ENCODE results near the gene IGFBP3.

Gene IGFBP3

DNA sequence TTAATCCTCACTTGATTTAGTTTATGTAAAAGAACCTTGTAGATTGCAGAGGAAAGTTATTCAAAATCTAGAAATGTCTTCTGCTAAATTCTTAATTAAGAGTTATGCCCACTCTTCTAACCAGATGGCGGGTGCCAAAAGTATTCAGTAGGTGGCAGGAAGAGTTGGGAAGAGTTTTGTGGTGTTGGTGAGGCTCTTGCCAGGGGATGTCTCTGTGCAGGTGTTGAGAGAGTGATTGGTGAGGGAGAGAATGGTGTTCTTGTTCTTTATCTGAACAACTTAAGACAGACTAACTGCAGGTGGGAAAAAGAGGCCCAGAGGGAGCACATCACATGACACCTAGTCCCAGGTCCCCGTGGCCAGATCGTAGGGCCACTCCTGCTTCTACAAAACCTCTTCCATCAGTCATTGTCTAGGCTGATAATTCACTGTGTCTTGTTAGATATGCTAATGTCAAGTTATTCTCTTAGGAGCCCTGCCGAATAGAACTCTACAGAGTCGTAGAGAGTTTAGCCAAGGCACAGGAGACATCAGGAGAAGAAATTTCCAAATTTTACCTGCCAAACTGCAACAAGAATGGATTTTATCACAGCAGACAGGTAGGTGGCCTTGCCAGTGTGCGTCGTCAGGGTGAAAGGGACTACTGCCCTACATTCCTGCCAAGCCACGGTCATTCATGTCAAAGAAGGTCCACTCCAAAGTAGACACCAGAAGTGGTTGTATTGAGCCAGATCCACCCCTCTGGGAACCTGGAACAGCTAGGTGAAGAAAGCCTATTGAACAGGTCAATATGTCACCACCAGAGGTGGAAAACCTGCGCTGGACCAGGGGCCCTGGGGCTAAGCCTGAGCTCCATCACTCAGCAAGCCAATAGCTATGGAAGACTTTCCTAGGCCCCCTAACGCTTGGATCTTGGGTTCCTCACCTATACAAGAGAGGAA is 29.3 kb downstream of the IGFBP3 start:
- no peak for DNase-seq

DNA sequence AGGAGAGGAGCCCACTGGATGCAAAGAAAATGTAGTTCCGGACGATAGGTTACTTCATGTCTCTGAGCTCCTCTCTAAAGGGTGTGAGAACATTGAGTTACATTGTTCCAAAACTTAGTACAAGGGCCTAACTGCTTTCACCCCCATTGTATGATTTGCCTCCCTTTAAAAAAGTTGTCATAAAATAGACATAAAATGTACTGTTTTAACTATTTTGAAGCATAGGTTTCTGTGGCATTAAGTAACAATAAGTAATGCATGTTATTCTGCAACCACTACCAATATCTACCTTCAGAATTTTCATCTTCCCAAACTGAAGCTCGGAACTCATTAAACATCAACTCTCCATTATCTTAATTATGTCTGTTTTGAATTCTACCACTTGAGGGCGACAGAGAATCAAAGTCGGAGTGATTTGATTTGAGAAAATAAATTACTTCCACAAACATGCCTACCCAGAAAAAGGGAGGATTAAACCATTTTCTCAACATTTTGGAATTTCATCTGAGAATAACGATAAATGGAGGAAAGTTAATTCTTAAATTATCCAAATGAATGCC is 30.1 kb downstream of the IGFBP3 start:
- peak in 1 of 2 donors; percentile 45 for DNase-seq

DNA sequence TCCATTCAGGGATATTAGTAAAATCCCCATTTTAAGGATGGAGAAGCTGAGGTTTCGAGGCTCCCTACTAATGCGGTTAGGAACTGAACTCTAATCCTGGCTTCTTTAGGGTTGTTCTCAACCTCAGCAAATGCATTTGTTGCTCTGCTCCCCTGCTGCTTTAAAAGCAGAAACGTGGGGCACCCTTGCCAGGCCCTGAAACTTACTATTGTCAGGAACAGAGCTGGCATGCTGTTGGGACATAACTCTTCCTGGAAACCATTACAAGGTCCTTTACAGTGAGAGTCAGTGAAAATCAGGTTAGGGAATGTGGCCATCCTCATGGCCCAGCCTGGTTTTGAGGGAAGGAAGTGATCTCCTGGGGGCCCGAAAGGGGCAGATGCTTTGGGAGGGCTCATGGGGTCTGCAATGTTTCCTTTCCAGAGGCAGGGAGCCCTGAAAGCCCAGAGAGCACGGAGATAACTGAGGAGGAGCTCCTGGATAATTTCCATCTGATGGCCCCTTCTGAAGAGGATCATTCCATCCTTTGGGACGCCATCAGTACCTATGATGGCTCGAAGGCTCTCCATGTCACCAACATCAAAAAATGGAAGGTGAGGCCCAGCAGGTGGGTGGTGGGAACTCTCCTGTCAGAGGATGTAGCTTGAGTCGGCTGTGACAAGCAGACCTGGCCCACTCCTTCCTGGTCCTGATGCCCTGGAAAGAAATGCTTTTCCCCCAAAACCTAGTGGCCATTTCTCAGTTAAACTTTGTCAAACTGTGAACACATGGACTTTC is 30.8 kb downstream of the IGFBP3 start:
- no peak for DNase-seq

DNA sequence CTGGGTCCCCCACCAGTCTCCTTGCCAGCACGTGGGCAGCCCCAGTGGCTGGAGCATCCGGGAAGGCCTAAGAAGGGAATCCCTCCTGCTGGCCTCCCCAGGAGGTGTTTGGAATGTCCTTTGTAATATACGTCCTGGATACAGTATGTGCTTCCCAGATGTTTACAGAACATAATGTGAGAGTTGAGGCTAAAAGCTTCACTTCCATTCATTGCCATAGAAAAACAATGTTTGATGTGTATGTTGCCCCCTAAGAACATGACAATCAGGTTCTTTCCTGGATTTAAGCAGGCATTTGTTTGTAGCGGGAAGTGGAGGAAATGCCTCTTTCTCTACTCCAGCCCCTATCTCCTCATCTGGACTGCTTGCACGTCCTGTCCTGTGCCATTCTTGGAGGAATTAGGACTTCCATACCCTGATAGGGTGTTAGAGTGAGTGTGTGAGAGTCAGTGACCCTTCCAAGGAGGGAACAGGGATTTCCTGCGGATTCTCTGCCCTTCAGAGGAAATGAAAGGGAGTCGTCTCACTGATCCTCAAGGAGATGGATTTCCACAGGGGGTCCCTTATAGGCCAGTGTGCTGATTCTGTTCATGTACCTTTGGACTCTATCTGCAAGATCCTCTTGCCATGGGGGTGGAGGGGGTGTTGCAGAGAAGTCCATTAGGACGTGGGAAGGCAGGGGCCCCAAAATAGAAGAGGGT is 31.6 kb downstream of the IGFBP3 start:
- no peak for DNase-seq

DNA sequence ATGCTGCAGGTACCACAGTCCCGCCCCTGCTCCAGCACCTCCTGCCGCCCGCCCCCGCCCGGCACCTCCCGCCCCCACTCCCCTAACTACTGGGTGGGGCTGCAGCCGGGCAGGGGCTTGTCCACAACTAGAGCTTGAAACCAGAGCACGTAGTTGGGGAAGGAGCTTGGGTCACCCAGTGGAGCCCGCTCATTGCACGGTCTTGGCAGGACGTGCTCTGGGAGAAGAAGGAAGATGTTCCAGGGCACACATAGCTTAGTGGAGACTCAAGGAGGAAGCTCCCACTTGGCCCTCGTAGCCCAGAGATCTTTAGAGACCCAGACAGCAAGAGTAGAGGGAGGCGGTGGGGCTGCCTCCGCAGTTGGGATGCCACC is 32.1 kb downstream of the IGFBP3 start:
- DNase-seq: no peak

DNA sequence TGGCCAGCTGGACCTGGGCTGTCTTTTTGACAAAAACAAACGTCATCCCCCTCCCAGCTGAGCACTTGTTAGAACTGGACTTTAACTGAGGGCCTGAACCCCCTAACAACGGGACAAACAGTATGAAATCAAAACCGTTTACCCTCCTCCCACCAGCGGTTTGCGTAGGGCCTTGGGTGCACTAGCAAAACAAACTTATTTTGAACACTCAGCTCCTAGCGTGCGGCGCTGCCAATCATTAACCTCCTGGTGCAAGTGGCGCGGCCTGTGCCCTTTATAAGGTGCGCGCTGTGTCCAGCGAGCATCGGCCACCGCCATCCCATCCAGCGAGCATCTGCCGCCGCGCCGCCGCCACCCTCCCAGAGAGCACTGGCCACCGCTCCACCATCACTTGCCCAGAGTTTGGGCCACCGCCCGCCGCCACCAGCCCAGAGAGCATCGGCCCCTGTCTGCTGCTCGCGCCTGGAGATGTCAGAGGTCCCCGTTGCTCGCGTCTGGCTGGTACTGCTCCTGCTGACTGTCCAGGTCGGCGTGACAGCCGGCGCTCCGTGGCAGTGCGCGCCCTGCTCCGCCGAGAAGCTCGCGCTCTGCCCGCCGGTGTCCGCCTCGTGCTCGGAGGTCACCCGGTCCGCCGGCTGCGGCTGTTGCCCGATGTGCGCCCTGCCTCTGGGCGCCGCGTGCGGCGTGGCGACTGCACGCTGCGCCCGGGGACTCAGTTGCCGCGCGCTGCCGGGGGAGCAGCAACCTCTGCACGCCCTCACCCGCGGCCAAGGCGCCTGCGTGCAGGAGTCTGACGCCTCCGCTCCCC is 32.7 kb downstream of the IGFBP3 start, which contains the start of gene IGFBP1:
TSS of gene IGFBP1 (plus strand) at position 304 of the 808 bp plus-strand sequence. CDS start at position 469, 165 bp downstream.
- DNase-seq: no peak

DNA sequence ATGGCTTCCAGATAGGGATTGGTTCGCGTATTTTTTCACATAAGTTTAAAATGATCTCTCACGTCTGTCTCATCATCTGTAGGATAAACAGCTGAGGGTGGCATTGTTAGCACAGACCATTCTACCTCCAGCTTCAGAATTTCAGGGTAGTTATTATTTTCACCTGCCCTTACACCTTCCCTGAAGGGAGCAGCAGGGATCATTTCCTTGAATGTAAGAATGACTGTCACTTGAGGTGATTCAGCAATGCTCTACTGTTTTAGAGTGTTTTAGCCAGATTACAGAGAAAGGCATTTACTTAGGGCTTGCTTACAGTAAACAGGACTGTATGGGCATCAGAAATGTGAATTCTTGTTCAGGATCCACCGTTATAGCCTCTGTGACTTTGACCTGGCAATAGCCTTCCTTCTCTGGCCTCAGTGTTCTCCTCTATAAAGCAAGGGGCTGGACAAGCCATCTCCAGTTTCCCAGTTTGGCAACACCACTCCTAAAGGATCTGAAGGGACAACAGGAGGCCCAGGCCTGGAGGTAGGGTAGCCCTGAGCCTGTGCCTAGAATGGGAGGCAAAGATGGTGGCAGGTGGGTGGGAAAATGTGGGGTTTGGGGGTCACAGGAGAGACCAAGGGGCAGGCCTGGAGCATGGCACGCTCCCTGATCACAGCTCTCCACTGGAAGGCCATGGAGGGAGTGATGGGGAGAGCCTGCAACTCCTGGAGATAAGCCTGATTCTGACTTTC is 34.0 kb downstream of the IGFBP3 start:
- DNase-seq: no peak

DNA sequence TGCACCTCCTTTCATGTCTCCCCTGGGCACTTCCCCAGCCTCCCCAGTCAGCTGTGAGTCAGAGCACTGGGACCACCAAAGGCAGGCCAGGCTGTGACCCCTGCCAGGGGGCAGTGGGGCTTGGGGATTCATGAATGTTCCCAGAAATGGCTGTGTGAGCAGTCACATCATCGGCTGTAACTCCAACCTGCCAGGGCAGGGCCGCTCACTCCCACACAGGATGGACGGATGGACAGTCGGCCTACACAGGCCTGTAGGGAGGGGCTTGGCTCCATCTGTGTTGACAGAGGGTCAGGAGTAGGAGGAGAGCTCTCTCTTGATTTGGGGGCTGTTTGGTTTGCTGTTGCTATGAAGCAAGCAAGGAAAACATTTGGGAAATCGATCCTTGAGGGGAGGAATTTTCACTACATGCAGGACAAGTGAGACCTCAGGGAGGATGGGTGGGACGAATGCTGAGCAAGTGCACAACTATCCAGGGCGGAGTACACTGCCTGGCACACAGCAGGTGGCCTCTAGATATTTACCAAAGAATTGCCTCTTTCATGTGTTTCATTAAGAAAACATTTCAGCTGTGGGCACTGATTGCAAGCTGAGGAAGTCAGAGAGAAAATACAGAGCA is 35.7 kb downstream of the IGFBP3 start:
- no peak for DNase-seq

DNA sequence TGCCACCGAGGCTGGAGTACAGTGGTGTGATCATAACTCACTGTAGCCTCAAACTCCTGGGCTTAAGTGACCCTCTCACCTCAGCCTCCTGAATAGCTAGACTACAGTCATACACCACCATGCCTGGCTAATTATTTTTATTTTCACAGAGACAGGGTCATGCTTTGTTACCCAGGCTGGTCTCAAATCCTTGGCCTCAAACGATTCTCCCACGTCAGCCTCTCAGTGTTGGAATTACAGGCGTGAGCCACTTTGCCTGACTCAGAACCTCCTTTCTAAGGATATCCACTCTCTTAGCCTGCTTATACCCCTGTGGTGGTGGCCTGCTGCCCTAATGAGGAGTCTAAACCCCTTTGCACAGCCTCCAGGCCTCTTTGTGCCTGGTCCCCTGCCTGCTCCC is 36.9 kb downstream of the IGFBP3 start:
- no peak for DNase-seq

DNA sequence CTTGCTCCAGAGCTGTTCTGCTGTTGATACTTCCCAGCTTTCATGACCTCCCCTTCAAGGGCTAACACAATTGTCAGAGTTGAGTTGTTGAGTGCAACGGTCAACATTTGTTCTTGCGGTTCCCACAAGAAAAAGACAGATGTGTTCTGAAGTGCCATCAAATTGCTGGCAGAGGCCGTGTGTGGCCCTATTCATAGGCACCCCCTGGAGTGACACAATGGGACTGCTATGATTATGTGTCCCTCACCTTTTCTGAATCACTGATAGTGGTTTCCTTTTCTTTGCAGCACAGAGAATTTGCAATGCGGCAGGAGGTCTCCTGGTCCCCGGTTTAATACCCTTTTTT is 38.6 kb downstream of the IGFBP3 start:
- no peak for DNase-seq

DNA sequence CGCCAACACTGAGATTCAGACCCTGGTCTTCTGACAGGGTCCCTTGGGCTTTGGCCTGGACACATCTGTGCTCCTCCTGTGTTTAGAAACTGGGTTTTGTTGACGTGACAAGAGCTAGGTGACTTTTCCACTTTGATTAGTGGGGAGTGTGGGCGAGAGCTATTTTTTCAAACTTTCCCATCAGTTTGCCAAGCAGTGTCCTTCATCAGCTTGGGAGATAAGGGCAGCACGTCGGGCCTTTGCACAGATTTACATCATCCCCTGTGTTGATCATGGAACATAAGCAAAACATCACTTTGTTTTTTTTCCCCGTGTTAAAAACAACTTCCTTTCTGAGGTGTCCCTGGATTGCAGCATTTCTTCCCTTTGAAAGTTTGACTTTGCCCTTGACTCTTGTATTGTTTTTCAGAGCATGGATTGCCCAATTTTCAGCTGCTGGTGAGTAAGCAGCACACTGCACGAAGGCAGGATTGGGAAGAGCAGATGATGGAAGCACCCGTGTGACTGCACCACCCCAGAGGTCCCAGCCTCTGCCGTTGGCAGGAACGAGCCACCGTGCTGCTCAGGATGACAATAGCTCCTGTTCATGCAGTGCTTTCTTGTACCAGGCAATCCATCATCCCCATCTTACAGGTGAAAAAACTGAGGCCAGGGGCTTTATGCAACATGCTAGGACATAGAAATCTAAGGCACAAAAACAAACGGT is 39.2 kb downstream of the IGFBP3 start:
- no peak for DNase-seq

DNA sequence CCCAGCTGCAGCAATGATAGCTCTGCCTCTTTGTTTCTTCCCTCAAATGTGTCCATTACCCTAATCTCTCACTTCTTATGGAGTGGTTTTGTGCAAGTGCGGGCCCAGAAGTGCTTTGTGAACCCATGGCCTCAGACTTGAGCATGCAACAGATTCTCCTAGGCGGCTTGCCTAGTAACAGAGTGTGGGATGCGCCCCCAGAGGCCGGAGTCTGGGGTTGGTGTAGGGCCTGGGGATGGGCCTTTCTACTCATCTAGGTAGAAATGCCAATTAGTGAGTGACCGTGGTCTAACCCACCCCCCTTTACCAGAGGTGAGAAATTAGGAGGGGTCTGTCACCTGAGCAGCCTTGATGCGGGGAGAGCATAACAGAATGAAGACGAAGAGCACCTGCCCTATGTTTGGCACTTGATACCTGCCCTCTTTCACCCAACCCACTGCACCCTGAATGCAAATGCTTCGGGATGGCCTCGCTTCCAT is 39.8 kb downstream of the IGFBP3 start:
- no peak for DNase-seq

DNA sequence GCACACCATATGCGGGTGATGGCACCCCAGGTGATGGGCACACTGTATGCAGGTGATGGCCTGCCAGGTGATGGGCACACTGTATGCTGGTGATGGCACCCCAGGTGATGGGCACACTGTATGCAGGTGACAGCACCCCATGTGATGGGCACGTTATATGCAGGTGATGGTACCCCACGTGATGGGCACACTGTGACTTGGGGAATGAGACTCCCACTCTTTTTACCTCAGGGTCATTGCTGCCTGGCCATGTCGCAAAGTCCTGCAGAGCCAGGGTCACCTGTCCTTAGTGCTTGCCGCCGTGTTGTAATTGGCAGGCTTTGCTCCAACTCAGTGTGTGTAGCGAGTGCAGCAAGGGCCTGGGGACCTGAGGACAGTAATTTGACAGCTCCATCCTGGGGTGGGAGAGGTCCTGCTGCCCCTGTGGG is 40.6 kb downstream of the IGFBP3 start:
- no peak for DNase-seq

DNA sequence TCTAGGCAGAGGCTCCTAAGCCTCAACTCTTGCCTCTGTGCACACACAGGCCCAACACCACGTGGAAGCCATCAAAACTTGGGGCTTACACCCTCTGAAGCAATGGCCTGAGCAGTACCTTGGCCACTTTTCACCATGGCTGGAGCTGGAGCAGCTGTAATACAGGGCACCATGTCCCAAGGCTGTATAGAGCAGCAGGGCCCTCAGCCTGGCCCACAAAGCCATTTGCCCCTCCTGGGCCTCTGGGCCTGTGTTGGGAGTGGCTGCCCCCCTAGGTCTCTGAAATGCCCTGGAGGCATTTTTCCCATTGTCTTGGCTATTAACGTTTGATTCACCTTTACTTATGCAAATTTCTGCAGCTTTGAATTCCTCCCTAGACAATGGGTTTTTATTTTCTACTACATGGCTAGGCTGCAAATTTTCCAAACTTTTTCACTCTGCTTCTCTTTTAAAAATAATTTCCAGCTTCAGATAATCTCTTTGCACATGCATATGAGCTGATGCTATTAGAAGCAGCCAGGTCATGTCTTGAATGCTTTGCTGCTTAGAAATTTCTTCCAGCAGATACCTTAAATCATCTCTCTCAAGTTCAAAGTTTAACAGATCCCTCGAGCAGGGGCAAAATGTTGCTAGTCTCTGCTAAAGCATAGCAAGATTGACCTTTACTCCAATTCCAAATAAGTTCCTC is 42.5 kb downstream of the IGFBP3 start:
- DNase-seq: no peak

DNA sequence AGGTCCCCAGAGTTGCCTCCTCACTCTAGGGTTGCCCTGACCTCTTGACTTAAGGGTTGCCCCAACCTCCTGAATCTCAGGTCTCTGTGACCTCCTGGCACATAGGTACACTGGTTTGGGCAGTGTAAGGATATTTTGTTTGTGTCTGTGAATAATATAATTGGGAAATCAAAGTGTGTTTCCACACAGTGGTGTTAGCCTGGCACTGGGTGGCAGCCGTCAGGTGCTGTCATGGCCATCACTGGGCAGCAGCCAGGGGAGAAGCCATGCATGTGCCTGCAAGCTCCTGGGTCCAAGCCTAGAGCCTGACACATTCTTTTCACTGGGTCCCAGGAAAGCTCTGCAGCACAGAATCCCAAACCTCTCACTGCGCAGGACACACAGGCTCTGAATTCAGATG is 44.6 kb downstream of the IGFBP3 start:
- no peak for DNase-seq

DNA sequence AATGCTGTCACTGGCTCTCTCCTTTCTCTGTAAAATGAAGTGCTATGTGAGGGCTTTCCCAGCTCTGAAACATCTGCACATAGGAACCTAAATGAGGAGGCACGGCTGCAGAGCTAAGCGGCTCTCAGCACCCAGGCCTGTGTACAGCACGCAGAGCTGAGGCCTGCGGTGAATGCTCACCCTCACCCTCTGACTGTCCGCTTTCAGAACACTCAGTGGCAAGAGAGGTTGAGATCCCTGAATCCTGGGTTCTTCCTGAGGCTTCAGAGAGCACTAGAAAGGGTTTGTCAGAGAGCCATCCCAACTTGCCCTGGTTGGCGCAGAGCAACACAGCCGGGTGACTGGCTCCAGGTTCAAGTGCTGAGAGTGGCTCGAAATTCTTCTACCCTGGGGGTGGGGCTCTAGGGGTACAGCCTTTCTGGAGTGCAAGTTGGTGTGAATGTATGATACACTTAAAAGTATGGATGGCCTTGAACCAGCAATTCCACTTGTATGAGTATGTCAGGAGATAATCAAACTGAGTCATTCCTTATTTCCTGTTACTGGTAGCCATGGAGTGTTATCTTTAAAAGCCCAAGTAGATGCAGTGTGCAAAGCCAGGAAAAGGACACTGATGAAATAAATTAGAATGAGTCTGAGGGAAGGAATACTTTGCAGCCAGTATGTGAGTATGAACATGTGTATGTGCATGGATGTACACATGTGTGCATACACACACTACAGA is 46.5 kb downstream of the IGFBP3 start:
- no peak for DNase-seq

DNA sequence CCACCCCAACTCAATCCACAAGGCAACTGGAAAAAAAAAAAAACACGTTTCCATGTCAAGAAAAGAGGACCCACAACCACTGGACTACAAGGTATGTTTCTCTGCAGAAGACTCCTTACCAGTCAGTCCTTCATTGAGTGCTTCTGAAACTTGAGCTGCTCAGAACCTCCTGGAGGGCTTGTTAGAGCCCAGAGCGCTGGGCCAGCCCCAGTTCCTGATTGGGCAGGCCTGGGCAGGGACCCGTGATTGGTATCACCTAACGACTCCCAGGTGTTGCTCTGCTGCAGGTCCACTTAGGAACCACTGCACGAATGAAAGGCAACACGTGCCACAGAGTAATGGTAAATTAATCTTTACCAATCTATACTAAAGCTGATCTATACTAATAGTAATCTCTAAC is 47.7 kb downstream of the IGFBP3 start:
- no peak for DNase-seq

DNA sequence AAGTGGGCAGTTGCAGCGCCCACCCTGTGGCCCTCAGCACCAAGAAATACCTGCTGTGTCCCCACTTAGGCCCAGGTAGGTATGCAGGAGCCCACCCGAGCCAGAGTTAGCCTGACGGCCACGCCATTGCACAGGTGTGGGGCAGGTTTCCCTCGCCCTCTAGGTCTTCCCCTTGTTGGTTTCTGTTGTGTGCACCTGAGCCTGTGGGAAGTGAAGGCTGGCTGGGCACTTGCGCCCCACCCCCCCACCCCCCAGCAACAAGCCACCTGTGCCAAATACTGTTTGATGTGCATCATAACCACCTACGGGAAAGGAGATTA is 48.1 kb downstream of the IGFBP3 start, which contains the start of gene CCDC201:
TSS of gene CCDC201 (minus strand) at position 48 of the 320 bp plus-strand sequence. CDS start 75 bp downstream, outside the sequence.
- DNase-seq: no peak

Data from hippocampal formation (tissue), 2 donors.